ENCODE results near the gene GALNT10. TPM values are rescaled to one million over a fixed set of nuclear protein-coding genes. Genes with fewer than 3 reads are reported as not detected.

The GALNT10 gene
- total RNA-seq, 1 experiment from 2014 or later = 22.9 TPM

- DNase-seq (ENCODE audit: low spot score) = no peak
- POLR2A ChIA-PET = no interaction called here
- H3K27me3 Mint-ChIP-seq (ENCODE audit: low read depth) = no peaks in the 10 kb centered on the region
Measured at GRCh38 chr5:154329062-154329461, 138.5 kb downstream of the GALNT10 start.

GRCh38 chr5:154329519-154330040 is 139.0 kb downstream of the GALNT10 start:
- Mint-ChIP-seq H3K9me3 (no peaks in the 10 kb centered on the region), H3K36me3 (no peaks in the 10 kb centered on the region), H3K27ac (no peak overlapping the region), H3K4me1 (no peaks in the 10 kb centered on the region), H3K27me3 (ENCODE audit: low read depth) (no peaks in the 10 kb centered on the region), H3K4me3 (no peak overlapping the region)
- ChIA-PET POLR2A (no interaction called here), CTCF (interaction anchor here (1.3 kb wide), 1 partner anchor 93 kb away, joined by 3 read pairs; no protein-coding TSS in a partner anchor)
- no peak for TF ChIP-seq E2F4 (CRISPR knock-in tag; IDR thresholded peaks at IDR 0.05; ENCODE audit: borderline replicate concordance, low read depth)
- TF ChIP-seq GABPB1 (CRISPR knock-in tag; IDR thresholded peaks at IDR 0.05) = no peak
- no peak for TF ChIP-seq NFE2L1 (CRISPR knock-in tag; IDR thresholded peaks at IDR 0.05)
- TF ChIP-seq NR3C1 (CRISPR knock-in tag; conservative IDR thresholded peaks at IDR 0.05; ENCODE audit: low read depth) = no peak
- no peak for TF ChIP-seq CBFB (CRISPR knock-in tag; IDR thresholded peaks at IDR 0.05; ENCODE audit: low read depth)
- no peak for TF ChIP-seq STAT6 (CRISPR knock-in tag; conservative IDR thresholded peaks at IDR 0.05; ENCODE audit: low read depth)
- no peak for TF ChIP-seq OVOL2 (CRISPR knock-in tag; IDR thresholded peaks at IDR 0.05; ENCODE audit: borderline replicate concordance)
- no peak for TF ChIP-seq ZBTB21 (CRISPR knock-in tag; IDR thresholded peaks at IDR 0.05; ENCODE audit: borderline replicate concordance)
- TF ChIP-seq SMAD4 (CRISPR knock-in tag; IDR thresholded peaks at IDR 0.05) = no peak
- no peak for TF ChIP-seq JUN (CRISPR knock-in tag; IDR thresholded peaks at IDR 0.05)
- DNase-seq (ENCODE audit: low spot score) = no peak
- ATAC-seq = no peak; the same call in none of the 2 replicates

More at GRCh38 chr5:154329062-154329461, 138.5 kb downstream of the GALNT10 start:
- CTCF ChIA-PET = interaction anchor here (1.3 kb wide), 1 partner anchor 92 kb away, joined by 3 read pairs; no protein-coding TSS in a partner anchor
- Mint-ChIP-seq H3K36me3 (no peaks in the 10 kb centered on the region), H3K4me3 (no peak overlapping the region), H3K9me3 (no peaks in the 10 kb centered on the region), H3K4me1 (no peaks in the 10 kb centered on the region), H3K27ac (no peak overlapping the region)
- no peak for TF ChIP-seq GABPB1 (CRISPR knock-in tag; IDR thresholded peaks at IDR 0.05)
- no peak for ATAC-seq

- ATAC-seq (no peak), DNase-seq (ENCODE audit: low spot score) (no peak)
- H3K4me1 Mint-ChIP-seq = no peaks in the 10 kb centered on the region
- H3K27me3 Mint-ChIP-seq (ENCODE audit: low read depth) = no peaks in the 10 kb centered on the region
- POLR2A ChIA-PET = no interaction called here
- no peaks in the 10 kb centered on the region for H3K9me3 Mint-ChIP-seq
- H3K4me3 Mint-ChIP-seq = no peak overlapping the region
- H3K36me3 Mint-ChIP-seq = no peaks in the 10 kb centered on the region
- CTCF ChIA-PET = interaction anchor here (1.3 kb wide), 1 partner anchor 94 kb away, joined by 3 read pairs; no protein-coding TSS in a partner anchor
- no peak overlapping the region for H3K27ac Mint-ChIP-seq
- no peak for TF ChIP-seq PREB (CRISPR knock-in tag; IDR thresholded peaks at IDR 0.05; ENCODE audit: borderline replicate concordance)
- no peak for TF ChIP-seq RELA (CRISPR knock-in tag; IDR thresholded peaks at IDR 0.05; ENCODE audit: borderline replicate concordance)
- TF ChIP-seq CREB1 (CRISPR knock-in tag; IDR thresholded peaks at IDR 0.05) = no peak
- TF ChIP-seq PRRX2 (CRISPR knock-in tag; IDR thresholded peaks at IDR 0.05) = no peak
- no peak for TF ChIP-seq E2F1 (CRISPR knock-in tag; IDR thresholded peaks at IDR 0.05)
- no peak for TF ChIP-seq NFE2L1 (CRISPR knock-in tag; IDR thresholded peaks at IDR 0.05)
- TF ChIP-seq MYBL2 (CRISPR knock-in tag; IDR thresholded peaks at IDR 0.05) = no peak
- TF ChIP-seq FOXP4 (CRISPR knock-in tag; IDR thresholded peaks at IDR 0.05) = no peak
- TF ChIP-seq ZNF532 (CRISPR knock-in tag; IDR thresholded peaks at IDR 0.05; ENCODE audit: borderline replicate concordance) = no peak
Measured at GRCh38 chr5:154330097-154330667, 139.6 kb downstream of the GALNT10 start.

All from WTC11 (cell line).